ENCODE data around the gene PRM1.

DNA sequence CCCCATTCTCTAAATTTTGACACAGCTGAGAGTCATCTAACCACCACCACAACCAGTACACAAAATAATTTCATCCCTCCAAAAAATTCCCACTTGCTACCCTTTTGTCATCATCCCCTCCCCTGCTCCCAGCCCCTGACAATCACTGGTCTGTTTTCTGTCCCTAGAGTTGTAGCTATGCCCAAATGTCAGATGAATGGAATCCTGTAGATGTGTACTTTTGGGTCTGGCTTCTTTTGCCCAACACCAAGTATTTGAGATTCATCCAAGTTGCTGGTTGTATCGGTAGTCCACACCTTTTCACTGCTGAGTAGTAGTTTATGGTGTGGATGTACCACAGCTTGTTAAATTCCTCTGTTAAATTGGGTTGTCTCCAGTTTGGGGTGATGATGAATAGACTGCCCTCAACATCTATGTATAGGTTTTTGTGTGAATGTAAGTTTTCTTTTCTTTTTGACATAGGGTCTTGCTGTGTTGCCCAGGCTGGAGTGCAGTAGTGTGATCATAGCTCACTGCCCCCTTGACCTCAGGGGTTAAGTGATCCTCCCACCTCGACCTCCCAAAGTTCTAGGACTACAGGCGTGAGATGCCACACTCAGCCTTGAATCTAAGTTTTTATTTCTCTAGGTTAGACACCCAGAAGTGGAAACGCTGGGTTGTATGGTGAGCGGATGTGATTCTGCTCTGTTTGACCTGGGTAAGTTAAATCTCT lies 49.6 kb upstream of the PRM1 start:
- TF ChIP-seq TCF7 (CRISPR knock-in tag; IDR thresholded peaks at IDR 0.05; ENCODE audit: low read depth), result no peak
- TF ChIP-seq, protein P1, sequence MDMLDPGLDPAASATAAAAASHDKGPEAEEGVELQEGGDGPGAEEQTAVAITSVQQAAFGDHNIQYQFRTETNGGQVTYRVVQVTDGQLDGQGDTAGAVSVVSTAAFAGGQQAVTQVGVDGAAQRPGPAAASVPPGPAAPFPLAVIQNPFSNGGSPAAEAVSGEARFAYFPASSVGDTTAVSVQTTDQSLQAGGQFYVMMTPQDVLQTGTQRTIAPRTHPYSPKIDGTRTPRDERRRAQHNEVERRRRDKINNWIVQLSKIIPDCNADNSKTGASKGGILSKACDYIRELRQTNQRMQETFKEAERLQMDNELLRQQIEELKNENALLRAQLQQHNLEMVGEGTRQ (CRISPR knock-in tag; IDR thresholded peaks at IDR 0.05), result no peak
- TF ChIP-seq, protein P2, sequence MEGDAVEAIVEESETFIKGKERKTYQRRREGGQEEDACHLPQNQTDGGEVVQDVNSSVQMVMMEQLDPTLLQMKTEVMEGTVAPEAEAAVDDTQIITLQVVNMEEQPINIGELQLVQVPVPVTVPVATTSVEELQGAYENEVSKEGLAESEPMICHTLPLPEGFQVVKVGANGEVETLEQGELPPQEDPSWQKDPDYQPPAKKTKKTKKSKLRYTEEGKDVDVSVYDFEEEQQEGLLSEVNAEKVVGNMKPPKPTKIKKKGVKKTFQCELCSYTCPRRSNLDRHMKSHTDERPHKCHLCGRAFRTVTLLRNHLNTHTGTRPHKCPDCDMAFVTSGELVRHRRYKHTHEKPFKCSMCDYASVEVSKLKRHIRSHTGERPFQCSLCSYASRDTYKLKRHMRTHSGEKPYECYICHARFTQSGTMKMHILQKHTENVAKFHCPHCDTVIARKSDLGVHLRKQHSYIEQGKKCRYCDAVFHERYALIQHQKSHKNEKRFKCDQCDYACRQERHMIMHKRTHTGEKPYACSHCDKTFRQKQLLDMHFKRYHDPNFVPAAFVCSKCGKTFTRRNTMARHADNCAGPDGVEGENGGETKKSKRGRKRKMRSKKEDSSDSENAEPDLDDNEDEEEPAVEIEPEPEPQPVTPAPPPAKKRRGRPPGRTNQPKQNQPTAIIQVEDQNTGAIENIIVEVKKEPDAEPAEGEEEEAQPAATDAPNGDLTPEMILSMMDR (IDR thresholded peaks at IDR 0.05), result no peak
- no peak for TF ChIP-seq NFYB (CRISPR knock-in tag; conservative IDR thresholded peaks at IDR 0.05; ENCODE audit: low read depth)
- no peak for TF ChIP-seq SMAD3 (CRISPR knock-in tag; IDR thresholded peaks at IDR 0.05; ENCODE audit: borderline replicate concordance)
- TF ChIP-seq, protein P3, sequence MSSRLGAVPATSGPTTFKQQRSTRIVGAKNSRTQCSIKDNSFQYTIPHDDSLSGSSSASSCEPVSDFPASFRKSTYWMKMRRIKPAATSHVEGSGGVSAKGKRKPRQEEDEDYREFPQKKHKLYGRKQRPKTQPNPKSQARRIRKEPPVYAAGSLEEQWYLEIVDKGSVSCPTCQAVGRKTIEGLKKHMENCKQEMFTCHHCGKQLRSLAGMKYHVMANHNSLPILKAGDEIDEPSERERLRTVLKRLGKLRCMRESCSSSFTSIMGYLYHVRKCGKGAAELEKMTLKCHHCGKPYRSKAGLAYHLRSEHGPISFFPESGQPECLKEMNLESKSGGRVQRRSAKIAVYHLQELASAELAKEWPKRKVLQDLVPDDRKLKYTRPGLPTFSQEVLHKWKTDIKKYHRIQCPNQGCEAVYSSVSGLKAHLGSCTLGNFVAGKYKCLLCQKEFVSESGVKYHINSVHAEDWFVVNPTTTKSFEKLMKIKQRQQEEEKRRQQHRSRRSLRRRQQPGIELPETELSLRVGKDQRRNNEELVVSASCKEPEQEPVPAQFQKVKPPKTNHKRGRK (CRISPR knock-in tag; IDR thresholded peaks at IDR 0.05; ENCODE audit: borderline replicate concordance), result no peak
- TF ChIP-seq, protein P4, sequence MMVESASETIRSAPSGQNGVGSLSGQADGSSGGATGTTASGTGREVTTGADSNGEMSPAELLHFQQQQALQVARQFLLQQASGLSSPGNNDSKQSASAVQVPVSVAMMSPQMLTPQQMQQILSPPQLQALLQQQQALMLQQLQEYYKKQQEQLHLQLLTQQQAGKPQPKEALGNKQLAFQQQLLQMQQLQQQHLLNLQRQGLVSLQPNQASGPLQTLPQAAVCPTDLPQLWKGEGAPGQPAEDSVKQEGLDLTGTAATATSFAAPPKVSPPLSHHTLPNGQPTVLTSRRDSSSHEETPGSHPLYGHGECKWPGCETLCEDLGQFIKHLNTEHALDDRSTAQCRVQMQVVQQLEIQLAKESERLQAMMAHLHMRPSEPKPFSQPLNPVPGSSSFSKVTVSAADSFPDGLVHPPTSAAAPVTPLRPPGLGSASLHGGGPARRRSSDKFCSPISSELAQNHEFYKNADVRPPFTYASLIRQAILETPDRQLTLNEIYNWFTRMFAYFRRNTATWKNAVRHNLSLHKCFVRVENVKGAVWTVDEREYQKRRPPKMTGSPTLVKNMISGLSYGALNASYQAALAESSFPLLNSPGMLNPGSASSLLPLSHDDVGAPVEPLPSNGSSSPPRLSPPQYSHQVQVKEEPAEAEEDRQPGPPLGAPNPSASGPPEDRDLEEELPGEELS (CRISPR knock-in tag; IDR thresholded peaks at IDR 0.05), result no peak
- TF ChIP-seq, protein P5, sequence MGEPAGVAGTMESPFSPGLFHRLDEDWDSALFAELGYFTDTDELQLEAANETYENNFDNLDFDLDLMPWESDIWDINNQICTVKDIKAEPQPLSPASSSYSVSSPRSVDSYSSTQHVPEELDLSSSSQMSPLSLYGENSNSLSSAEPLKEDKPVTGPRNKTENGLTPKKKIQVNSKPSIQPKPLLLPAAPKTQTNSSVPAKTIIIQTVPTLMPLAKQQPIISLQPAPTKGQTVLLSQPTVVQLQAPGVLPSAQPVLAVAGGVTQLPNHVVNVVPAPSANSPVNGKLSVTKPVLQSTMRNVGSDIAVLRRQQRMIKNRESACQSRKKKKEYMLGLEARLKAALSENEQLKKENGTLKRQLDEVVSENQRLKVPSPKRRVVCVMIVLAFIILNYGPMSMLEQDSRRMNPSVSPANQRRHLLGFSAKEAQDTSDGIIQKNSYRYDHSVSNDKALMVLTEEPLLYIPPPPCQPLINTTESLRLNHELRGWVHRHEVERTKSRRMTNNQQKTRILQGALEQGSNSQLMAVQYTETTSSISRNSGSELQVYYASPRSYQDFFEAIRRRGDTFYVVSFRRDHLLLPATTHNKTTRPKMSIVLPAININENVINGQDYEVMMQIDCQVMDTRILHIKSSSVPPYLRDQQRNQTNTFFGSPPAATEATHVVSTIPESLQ (CRISPR knock-in tag; IDR thresholded peaks at IDR 0.05), result no peak
- TF ChIP-seq, protein P6, sequence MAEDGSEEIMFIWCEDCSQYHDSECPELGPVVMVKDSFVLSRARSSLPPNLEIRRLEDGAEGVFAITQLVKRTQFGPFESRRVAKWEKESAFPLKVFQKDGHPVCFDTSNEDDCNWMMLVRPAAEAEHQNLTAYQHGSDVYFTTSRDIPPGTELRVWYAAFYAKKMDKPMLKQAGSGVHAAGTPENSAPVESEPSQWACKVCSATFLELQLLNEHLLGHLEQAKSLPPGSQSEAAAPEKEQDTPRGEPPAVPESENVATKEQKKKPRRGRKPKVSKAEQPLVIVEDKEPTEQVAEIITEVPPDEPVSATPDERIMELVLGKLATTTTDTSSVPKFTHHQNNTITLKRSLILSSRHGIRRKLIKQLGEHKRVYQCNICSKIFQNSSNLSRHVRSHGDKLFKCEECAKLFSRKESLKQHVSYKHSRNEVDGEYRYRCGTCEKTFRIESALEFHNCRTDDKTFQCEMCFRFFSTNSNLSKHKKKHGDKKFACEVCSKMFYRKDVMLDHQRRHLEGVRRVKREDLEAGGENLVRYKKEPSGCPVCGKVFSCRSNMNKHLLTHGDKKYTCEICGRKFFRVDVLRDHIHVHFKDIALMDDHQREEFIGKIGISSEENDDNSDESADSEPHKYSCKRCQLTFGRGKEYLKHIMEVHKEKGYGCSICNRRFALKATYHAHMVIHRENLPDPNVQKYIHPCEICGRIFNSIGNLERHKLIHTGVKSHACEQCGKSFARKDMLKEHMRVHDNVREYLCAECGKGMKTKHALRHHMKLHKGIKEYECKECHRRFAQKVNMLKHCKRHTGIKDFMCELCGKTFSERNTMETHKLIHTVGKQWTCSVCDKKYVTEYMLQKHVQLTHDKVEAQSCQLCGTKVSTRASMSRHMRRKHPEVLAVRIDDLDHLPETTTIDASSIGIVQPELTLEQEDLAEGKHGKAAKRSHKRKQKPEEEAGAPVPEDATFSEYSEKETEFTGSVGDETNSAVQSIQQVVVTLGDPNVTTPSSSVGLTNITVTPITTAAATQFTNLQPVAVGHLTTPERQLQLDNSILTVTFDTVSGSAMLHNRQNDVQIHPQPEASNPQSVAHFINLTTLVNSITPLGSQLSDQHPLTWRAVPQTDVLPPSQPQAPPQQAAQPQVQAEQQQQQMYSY (CRISPR knock-in tag; IDR thresholded peaks at IDR 0.05), result no peak

Data from WTC11 (cell line).